Brain microvascular endothelial cell (primary cell): Measurements from ENCODE around the gene CIT.

Experiments
- DNase-seq: peaks from one replicate; pipeline ENCODE4 v3.0.0-alpha.2; 2020
- H3K27ac ChIP-seq: fragments of 250-450 bp; sonication (Bioruptor Pico); 2 replicates; pipeline ENCODE4 v1.5.1; 2020; ENCODE audit warnings: mild to moderate bottlenecking, moderate library complexity
- H3K27me3 ChIP-seq: fragments of 250-450 bp; sonication (Bioruptor Pico); replicated peaks from 2 replicates; pipeline ENCODE4 v1.5.1; 2020; ENCODE audit warnings: mild to moderate bottlenecking
- H3K36me3 ChIP-seq: fragments of 250-450 bp; sonication (Bioruptor Pico); replicated peaks from 2 replicates; pipeline ENCODE4 v1.5.1; 2020; ENCODE audit warnings: mild to moderate bottlenecking
- H3K4me3 ChIP-seq: 2 replicates; pipeline ENCODE4 v1.5.1; 2011; ENCODE audit warnings: low read depth, mild to moderate bottlenecking, control low read depth, low read length, moderate library complexity
- in situ Hi-C: cut with HindIII; loops from 2 replicates; pipeline ENCODE4 v1.10.0; 2017; ENCODE audit warnings: low sequenced_read_pairs, low pct_ligation_motif_present
- TF ChIP-seq, protein P1 (sequence below): IDR thresholded peaks from 2 replicates; pipeline ENCODE4 v1.5.1; 2011; ENCODE audit warnings: low read depth, mild to moderate bottlenecking, moderate library complexity, low read length, control low read depth, inconsistent platforms; ENCODE audit errors: missing control alignments

The CIT gene

DNA sequence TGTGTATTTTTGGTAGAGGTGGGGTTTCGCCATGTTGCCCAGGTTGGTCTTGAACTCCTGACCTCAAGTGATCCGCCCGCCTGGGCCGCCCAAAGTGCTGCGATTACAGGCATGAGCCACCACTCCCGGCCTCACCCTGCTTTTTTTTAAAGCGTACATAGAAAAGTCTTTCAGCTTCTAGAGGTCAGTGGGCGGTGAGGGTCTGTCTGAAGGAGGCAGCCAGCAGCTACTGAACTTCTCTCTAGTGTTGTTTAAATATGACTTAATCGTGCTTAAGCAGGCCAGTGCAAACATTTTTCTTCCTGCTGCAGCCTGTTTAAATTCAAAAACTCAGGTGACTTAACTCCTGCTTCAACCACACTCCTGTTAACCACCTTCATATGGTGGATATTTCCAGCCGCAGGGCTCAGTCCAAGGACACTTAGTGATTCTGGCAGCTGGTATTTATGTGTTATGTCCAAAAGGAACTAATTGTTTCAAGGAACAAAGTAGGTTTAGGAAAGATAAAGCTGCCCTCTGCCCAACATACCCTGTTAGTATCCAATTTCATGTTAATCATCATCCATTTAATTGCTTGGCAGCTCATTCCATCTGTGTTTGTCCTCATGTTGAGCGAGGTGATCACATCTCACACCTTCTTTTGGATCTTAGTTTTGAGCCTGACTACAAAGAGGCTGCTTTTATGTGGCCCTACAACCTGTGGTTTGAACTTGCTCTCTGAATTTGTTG lies 207.2 kb downstream of the CIT start:
- peaks cover 26% of the 10 kb centered on the region for H3K36me3 ChIP-seq
- H3K27me3 ChIP-seq, result no peaks in the 10 kb centered on the region
- no peak overlapping the region for H3K27ac ChIP-seq
- DNase-seq, result no peak
- in situ Hi-C loops, result no loop called here
- TF ChIP-seq, protein P1, sequence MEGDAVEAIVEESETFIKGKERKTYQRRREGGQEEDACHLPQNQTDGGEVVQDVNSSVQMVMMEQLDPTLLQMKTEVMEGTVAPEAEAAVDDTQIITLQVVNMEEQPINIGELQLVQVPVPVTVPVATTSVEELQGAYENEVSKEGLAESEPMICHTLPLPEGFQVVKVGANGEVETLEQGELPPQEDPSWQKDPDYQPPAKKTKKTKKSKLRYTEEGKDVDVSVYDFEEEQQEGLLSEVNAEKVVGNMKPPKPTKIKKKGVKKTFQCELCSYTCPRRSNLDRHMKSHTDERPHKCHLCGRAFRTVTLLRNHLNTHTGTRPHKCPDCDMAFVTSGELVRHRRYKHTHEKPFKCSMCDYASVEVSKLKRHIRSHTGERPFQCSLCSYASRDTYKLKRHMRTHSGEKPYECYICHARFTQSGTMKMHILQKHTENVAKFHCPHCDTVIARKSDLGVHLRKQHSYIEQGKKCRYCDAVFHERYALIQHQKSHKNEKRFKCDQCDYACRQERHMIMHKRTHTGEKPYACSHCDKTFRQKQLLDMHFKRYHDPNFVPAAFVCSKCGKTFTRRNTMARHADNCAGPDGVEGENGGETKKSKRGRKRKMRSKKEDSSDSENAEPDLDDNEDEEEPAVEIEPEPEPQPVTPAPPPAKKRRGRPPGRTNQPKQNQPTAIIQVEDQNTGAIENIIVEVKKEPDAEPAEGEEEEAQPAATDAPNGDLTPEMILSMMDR, result no peak
- no peak overlapping the region for H3K4me3 ChIP-seq

DNA sequence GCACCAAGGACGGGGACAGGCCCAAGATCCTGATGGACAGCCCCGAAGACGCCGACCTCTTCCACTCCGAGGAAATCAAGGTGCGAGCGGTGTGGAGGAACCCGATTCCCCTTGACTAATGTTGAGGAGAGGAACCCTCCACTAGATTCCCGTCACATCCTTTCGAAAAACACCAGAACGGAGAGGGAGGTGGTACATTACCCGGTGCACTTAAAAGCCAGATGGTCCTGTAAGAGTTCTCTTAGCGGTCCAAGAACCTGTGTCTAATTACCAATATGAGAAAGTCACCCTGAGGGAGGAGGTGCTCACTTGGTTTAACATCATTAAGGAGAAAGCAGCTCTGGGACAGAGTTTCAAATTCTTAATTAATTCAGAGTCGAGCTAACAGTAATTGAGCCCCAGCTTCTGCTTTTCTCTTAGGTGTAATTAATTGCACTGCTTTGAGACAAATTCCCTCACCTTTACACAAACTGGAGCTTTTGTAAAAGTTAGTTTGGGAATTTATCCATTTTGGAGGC lies 208.7 kb downstream of the CIT start:
- Histone ChIP-seq H3K27ac (peak overlapping the region; percentile 65), H3K36me3 (peaks cover 11% of the 10 kb centered on the region), H3K4me3 (peak overlapping the region; percentile 98), H3K27me3 (no peaks in the 10 kb centered on the region)
- in situ Hi-C loops, result no loop called here
- TF ChIP-seq, protein P1, result no peak
- DNase-seq, result no peak

GRCh38 chr12:119667577-119668323 lies 209.4 kb downstream of the CIT start, which contains the start of gene PRKAB1:
Gene PRKAB1, plus strand, starts transcription at chr12:119668133. Its CDS starts 112 bp downstream, at chr12:119668245.
- no peaks in the 10 kb centered on the region for H3K27me3 ChIP-seq
- H3K4me3 ChIP-seq, result peak within 1 kb of the TSS; percentile 98
- peaks cover 6% of the 10 kb centered on the region for H3K36me3 ChIP-seq
- DNase-seq, result peak; percentile 95
- peak within 1 kb of the TSS; percentile 65 for H3K27ac ChIP-seq
- in situ Hi-C loops, result no loop called here
- TF ChIP-seq, protein P1, result peak; percentile 73

- DNase-seq, result no peak
- in situ Hi-C loops, result no loop called here
- Histone ChIP-seq H3K4me3 (peak overlapping the region; percentile 98), H3K27ac (no peak overlapping the region), H3K36me3 (peaks cover 2% of the 10 kb centered on the region), H3K27me3 (no peaks in the 10 kb centered on the region)
- TF ChIP-seq, protein P1, result no peak
These were observed 210.1 kb downstream of the CIT start for GRCh38 chr12:119666900-119667576.

GRCh38 chr12:119666226-119666795 lies 210.8 kb downstream of the CIT start:
- in situ Hi-C loops, result no loop called here
- no peak for DNase-seq
- no peaks in the 10 kb centered on the region for H3K27me3 ChIP-seq
- no peak overlapping the region for H3K4me3 ChIP-seq
- TF ChIP-seq, protein P1, result no peak
- H3K27ac ChIP-seq, result no peak overlapping the region
- H3K36me3 ChIP-seq, result peaks cover 1% of the 10 kb centered on the region
